Right atrium auricular region (tissue), 2 donors: ENCODE results near the gene PPP6R2. TPM values are rescaled to one million over a fixed set of nuclear protein-coding genes. Genes with fewer than 3 reads are reported as not detected.

Source experiments
- DNase-seq: peaks from one replicate; pipeline ENCODE4 v3.0.0-alpha.2; 2019; ENCODE audit warnings: low spot score
- H3K27ac ChIP-seq, 2 donors: fragments of 200-600 bp; sonication (generic); 1 replicate in 1 of 2; 2 replicates in 1 of 2; pipeline ENCODE4 v1.5.1; 2016 to 2019
- H3K27me3 ChIP-seq, 2 donors: fragments of 200-600 bp; sonication (generic); one replicate each; pipeline versions ENCODE4 v1.5.1 to v1.6.0; 2017 to 2019
- H3K36me3 ChIP-seq: fragments of 200-600 bp; sonication (generic); one replicate; pipeline ENCODE4 v1.5.1; 2016
- H3K4me1 ChIP-seq, 2 donors: fragments of 200-600 bp; sonication (generic); one replicate each; pipeline versions ENCODE4 v1.5.1 to v1.6.0; 2017 to 2019
- H3K4me3 ChIP-seq, 2 donors: fragments of 200-600 bp; sonication (generic); 1 replicate in 1 of 2; 2 replicates in 1 of 2; pipeline ENCODE4 v1.5.1; 2017 to 2019; ENCODE audit warnings: mild to moderate bottlenecking in 1 of 2, moderate library complexity in 1 of 2
- H3K9me3 ChIP-seq, 2 donors: fragments of 200-600 bp; sonication (generic); one replicate each; pipeline ENCODE4 v1.5.1; 2019
- total RNA-seq, 2 donors: library from RNA; depleted of rRNA; stranded (reverse); fragments of >200 nt; gene quantifications; one replicate each; pipeline ENCODE4 v1.1.0, GENCODE V29; 2016
- TF ChIP-seq, protein P1 (sequence below), 2 donors: fragments of 200-600 bp; sonication (generic); IDR thresholded peaks; one replicate each; pipeline ENCODE4 v1.5.1; 2019; ENCODE audit warnings: antibody characterized with exemption in 2 of 2

The PPP6R2 gene
- total RNA-seq, 2 donors from 2014 or later: 45.2 to 54.8 TPM

DNA sequence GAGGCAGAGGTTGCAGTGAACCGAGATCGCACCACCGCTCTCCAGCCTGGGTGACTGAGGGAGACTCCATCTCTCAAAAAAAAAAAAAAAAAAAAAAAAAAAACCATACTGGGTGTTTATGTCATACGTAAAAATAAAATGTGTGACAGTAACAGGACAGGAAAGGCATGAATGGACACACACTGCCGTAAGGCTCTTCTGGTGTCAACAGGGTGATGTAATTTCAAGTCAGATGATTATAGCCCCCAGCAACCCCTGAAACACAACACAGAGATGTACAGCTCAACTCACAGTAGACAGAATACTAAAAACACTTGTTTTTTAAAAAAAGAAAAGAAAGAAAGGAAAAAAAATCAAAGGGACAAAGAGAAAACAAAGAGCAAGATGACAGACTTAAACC, 109.5 kb downstream of the PPP6R2 start:
- no peak for DNase-seq
- peaks cover 52% of the 10 kb centered on the region for H3K36me3 ChIP-seq
- no peaks in the 10 kb centered on the region for H3K27me3 ChIP-seq
- no peak overlapping the region for H3K27ac ChIP-seq
- H3K9me3 ChIP-seq: no peaks in the 10 kb centered on the region
- TF ChIP-seq, protein P1, sequence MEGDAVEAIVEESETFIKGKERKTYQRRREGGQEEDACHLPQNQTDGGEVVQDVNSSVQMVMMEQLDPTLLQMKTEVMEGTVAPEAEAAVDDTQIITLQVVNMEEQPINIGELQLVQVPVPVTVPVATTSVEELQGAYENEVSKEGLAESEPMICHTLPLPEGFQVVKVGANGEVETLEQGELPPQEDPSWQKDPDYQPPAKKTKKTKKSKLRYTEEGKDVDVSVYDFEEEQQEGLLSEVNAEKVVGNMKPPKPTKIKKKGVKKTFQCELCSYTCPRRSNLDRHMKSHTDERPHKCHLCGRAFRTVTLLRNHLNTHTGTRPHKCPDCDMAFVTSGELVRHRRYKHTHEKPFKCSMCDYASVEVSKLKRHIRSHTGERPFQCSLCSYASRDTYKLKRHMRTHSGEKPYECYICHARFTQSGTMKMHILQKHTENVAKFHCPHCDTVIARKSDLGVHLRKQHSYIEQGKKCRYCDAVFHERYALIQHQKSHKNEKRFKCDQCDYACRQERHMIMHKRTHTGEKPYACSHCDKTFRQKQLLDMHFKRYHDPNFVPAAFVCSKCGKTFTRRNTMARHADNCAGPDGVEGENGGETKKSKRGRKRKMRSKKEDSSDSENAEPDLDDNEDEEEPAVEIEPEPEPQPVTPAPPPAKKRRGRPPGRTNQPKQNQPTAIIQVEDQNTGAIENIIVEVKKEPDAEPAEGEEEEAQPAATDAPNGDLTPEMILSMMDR (IDR thresholded peaks at IDR 0.05): no peak
- no peaks in the 10 kb centered on the region for H3K4me1 ChIP-seq
- H3K4me3 ChIP-seq: no peak overlapping the region

- Histone ChIP-seq H3K4me1 (no peaks in the 10 kb centered on the region), H3K4me3 (no peak overlapping the region), H3K9me3 (no peaks in the 10 kb centered on the region), H3K27ac (no peak overlapping the region), H3K27me3 (no peaks in the 10 kb centered on the region), H3K36me3 (peaks cover 53% of the 10 kb centered on the region)
- TF ChIP-seq, protein P1 (IDR thresholded peaks at IDR 0.05): no peak
- DNase-seq: no peak
Measured at GRCh38 chr22:50454556-50455075, 111.5 kb downstream of the PPP6R2 start.

GRCh38 chr22:50455201-50455600, 112.1 kb downstream of the PPP6R2 start:
- Histone ChIP-seq H3K4me3 (no peak overlapping the region), H3K27ac (no peak overlapping the region), H3K4me1 (no peaks in the 10 kb centered on the region), H3K27me3 (no peaks in the 10 kb centered on the region), H3K9me3 (no peaks in the 10 kb centered on the region), H3K36me3 (peaks cover 55% of the 10 kb centered on the region)
- DNase-seq: no peak
- TF ChIP-seq, protein P1 (IDR thresholded peaks at IDR 0.05): no peak

DNA sequence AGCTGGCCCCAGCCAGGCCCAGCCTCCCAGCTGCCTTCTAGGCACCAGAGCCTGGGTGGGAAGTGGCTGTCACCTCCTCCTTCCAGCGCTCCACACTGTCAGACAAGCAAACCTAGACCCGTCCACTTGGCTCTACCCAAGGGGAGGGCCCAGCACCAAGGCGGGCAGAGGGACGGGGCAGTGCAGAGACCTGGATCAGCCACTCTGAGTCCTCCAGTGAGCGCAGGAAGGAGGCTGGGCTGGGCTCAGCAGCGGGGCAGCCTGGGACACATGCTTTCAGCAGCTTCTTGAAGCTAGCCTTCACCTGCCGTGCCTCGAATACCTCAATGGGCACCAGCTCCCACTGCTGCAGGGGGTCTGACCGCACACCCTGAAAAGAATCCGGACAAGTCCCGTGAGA, 112.9 kb downstream of the PPP6R2 start:
- Histone ChIP-seq H3K27ac (no peak overlapping the region), H3K9me3 (no peaks in the 10 kb centered on the region), H3K4me3 (no peak overlapping the region), H3K27me3 (no peaks in the 10 kb centered on the region), H3K36me3 (peaks cover 59% of the 10 kb centered on the region), H3K4me1 (no peaks in the 10 kb centered on the region)
- DNase-seq: no peak
- TF ChIP-seq, protein P1 (IDR thresholded peaks at IDR 0.05): no peak

DNA sequence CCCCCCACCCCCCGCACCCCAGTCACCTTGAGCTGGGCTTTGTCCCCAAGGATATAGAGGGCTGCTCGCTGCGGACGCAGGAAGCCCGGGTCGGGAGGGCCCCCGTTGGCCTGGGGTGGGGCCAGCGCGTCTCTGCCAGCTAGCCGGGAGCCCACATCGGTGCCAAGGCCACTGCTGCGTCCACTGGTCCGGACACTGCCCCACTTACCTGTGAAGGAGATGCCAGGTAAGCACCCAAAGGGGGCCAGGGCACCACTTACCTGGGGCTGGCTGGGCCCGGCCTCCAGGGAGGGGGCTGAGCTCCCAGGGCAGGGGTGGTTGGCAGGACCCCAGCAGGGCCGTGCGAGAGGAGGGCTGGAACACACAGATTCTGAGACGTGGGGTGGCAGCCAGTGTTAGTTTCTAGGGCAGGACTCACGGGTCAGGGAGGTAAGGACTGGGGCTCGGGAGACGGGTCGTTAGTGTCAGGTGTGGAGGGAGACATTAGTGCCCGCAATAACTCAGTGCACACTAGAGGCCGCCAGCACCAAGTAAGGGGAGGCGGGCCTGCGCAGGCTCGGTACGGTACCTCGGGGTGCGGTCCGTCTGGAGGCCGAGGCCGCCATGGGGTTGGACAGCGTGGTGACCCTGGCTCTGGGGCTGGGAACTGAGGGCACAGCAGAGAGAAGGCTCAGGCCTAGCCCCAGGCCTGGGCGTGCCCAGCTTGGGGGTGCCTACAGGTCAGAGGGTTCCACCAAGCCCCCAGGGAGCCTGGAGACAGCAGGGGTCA, 113.5 kb downstream of the PPP6R2 start:
- H3K36me3 ChIP-seq: peaks cover 65% of the 10 kb centered on the region
- H3K27ac ChIP-seq: no peak overlapping the region
- no peak for DNase-seq
- H3K4me3 ChIP-seq: no peak overlapping the region
- H3K9me3 ChIP-seq: no peaks in the 10 kb centered on the region
- TF ChIP-seq, protein P1 (IDR thresholded peaks at IDR 0.05): no peak
- H3K27me3 ChIP-seq: no peaks in the 10 kb centered on the region
- no peaks in the 10 kb centered on the region for H3K4me1 ChIP-seq
